Umbilical cord (tissue), 1 donor: ENCODE measurements around the gene CCIN. TPM values are rescaled to one million over a fixed set of nuclear protein-coding genes. Genes with fewer than 3 reads are reported as not detected.

Experiments used
- total RNA-seq: library from RNA; depleted of rRNA; stranded (reverse); fragments of >200 nt; gene quantifications from one replicate; pipeline ENCODE4 v1.2.3, GENCODE V29; 2014; ENCODE audit warnings: low replicate concordance; ENCODE audit not compliant: insufficient read depth

The CCIN gene
- total RNA-seq, 1 donor from 2014 or later = 0.96 TPM

Other genes starting within 250 kb of the CCIN start
- gene OR2S2, start 211.2 kb upstream of the CCIN start, total RNA-seq = not detected
- 12.0 TPM for gene RECK, start 132.5 kb upstream of the CCIN start, total RNA-seq
- gene GLIPR2, start 32.7 kb upstream of the CCIN start, total RNA-seq = 75.1 TPM
- gene CLTA, start 21.5 kb downstream of the CCIN start, total RNA-seq = 168 TPM
- gene GNE, start 89.1 kb downstream of the CCIN start, total RNA-seq = 24.1 TPM
- gene RNF38, start 230.9 kb downstream of the CCIN start, total RNA-seq = 20.2 TPM